B cell (primary cell): ENCODE measurements around the gene TLR4.

ENCODE experiments used
- CTCF ChIP-seq: fragments of 200-600 bp; IDR thresholded peaks from one replicate; pipeline ENCODE4 v1.8.0; 2022; ENCODE audit warnings: antibody characterized with exemption, mild to moderate bottlenecking
- EZH2 ChIP-seq: IDR thresholded peaks from 2 replicates; pipeline ENCODE4 v1.6.1; 2012; ENCODE audit warnings: borderline replicate concordance, low read depth, mild to moderate bottlenecking, moderate library complexity, low read length; ENCODE audit not compliant: insufficient read depth, poor library complexity, severe bottlenecking

GRCh38 chr9:117720555-117720954 lies 16.4 kb downstream of the TLR4 start:
- no peak for TF ChIP-seq EZH2
- TF ChIP-seq CTCF, result no peak
